Endodermal cell (in vitro differentiated cells): ENCODE measurements around the gene DBH. TPM values are rescaled to one million over a fixed set of nuclear protein-coding genes. Genes with fewer than 3 reads are reported as not detected.
"Not testable (repeated sequence)": the region's sequence is repeated elsewhere in the genome, so short reads cannot be mapped to it uniquely, and the experiment has no call there.

Experiments
- DNase-seq: peaks from one replicate; pipeline ENCODE4 v3.0.0-alpha.2; 2017
- H3K27ac ChIP-seq: 2 replicates; pipeline ENCODE4 v1.5.1; 2013; ENCODE audit warnings: mild to moderate bottlenecking, low read depth, low read length, moderate library complexity
- H3K27me3 ChIP-seq: 2 replicates; pipeline ENCODE4 v1.6.1; 2013; ENCODE audit warnings: mild to moderate bottlenecking, low read length, moderate library complexity; ENCODE audit not compliant: insufficient read depth, control insufficient read depth, poor library complexity, severe bottlenecking
- H3K36me3 ChIP-seq: 2 replicates; pipeline ENCODE4 v1.7.0; 2013; ENCODE audit warnings: mild to moderate bottlenecking, low read length, moderate library complexity; ENCODE audit not compliant: control insufficient read depth, insufficient read depth
- H3K4me1 ChIP-seq: one replicate; pipeline ENCODE4 v1.7.0; 2013; ENCODE audit warnings: low read length; ENCODE audit not compliant: control insufficient read depth, insufficient read depth
- H3K4me3 ChIP-seq: 2 replicates; pipeline ENCODE4 v1.5.1; 2013; ENCODE audit warnings: mild to moderate bottlenecking, low read length, moderate library complexity
- H3K9ac ChIP-seq: 2 replicates; pipeline ENCODE4 v1.6.1; 2013; ENCODE audit warnings: mild to moderate bottlenecking, low read length, moderate library complexity; ENCODE audit not compliant: poor library complexity, severe bottlenecking; ENCODE audit errors: extremely low read depth
- H3K9me3 ChIP-seq: 2 replicates; pipeline ENCODE4 v1.6.1; 2013; ENCODE audit warnings: mild to moderate bottlenecking, low read length, moderate library complexity; ENCODE audit not compliant: control insufficient read depth
- H3K27ac Mint-ChIP-seq: 2 replicates; pipeline ENCODE4 v1.8.0; 2020; ENCODE audit warnings: mixed read lengths
- H3K27me3 Mint-ChIP-seq: 2 replicates; pipeline ENCODE4 v1.8.0; 2021; ENCODE audit warnings: mild to moderate bottlenecking, mixed read lengths; ENCODE audit not compliant: insufficient read depth
- H3K36me3 Mint-ChIP-seq: 2 replicates; pipeline ENCODE4 v1.8.0; 2020; ENCODE audit warnings: low read depth, mixed read lengths
- H3K4me1 Mint-ChIP-seq: 2 replicates; pipeline ENCODE4 v1.8.0; 2020; ENCODE audit warnings: mixed read lengths
- H3K4me3 Mint-ChIP-seq: 2 replicates; pipeline ENCODE4 v1.8.0; 2020; ENCODE audit warnings: mild to moderate bottlenecking, moderate library complexity, mixed read lengths
- H3K9me3 Mint-ChIP-seq: 2 replicates; pipeline ENCODE4 v1.8.0; 2020; ENCODE audit warnings: mild to moderate bottlenecking, mixed read lengths
- WGBS, 2 experiments: methylation state at CpG; one replicate each; pipeline versions ENCODE4 v1.1.5 to v1.1.7; 2013; ENCODE audit warnings: missing lambda C conversion rate in 2 of 2, mixed read lengths in 1 of 2; ENCODE audit not compliant: insufficient coverage in 1 of 2, insufficient read length in 1 of 2; 5-methylcytosine and 5-hydroxymethylcytosine counted together
- total RNA-seq, 2 donors: library from RNA; stranded (reverse); fragmentation: NEBNext Ultra II Directional in 1 of 2; extraction: Animal tissue kit (Norgen Biotek cat#: 25700) in 1 of 2; gene quantifications; 2 replicates in 1 of 2; 3 replicates in 1 of 2; pipeline ENCODE4 v1.2.1, GENCODE V29; 2021
- TF ChIP-seq, protein P1 (sequence below): fragments of 200-600 bp; sonication (generic); conservative IDR thresholded peaks from 2 replicates; pipeline ENCODE4 v1.5.0; 2021; ENCODE audit warnings: antibody characterized with exemption, mild to moderate bottlenecking

Gene DBH
- total RNA-seq, 2 donors from 2014 or later = not detected

DNA sequence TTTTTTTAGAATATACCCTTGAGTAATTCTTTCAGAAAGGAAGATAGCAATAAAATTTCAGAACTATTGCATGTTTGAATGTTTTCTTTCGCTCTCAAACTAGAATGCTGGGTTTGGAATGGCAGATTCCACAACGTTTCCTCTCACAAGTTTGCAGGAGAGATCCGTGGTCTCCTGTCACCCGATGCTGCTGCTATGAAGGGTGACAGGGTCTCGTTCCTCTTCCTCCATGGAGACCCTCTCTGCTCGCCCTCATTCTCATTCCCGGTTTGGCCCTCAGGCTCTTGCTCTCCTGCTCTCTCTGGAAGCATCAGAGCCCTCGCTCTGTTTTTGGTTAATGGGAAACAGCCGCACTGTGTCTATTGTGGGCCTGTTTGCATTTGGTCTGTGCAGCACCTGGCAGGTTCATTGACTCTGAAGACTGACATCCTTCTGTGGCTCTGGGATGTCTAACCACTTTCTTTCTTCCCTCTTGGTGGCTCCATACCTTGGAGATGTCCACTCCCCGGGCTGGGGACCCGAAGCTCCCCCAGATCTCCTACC, 14.4 kb upstream of the DBH start:
- no peaks in the 10 kb centered on the region for H3K4me1 Mint-ChIP-seq

GRCh38 chr9:133622555-133622954, 13.6 kb upstream of the DBH start:
- Histone ChIP-seq H3K9ac (no peak overlapping the region), H3K36me3 (no peaks in the 10 kb centered on the region), H3K9me3 (no peaks in the 10 kb centered on the region), H3K27ac (no peak overlapping the region), H3K4me3 (no peak overlapping the region), H3K27me3 (no peaks in the 10 kb centered on the region), H3K4me1 (no peaks in the 10 kb centered on the region)
- DNase-seq = no peak
- Mint-ChIP-seq H3K9me3 (peaks cover 30% of the 10 kb centered on the region), H3K36me3 (no peaks in the 10 kb centered on the region), H3K27ac (no peak overlapping the region), H3K4me1 (no peaks in the 10 kb centered on the region), H3K4me3 (no peak overlapping the region), H3K27me3 (peaks cover 7% of the 10 kb centered on the region)
- TF ChIP-seq, protein P1, sequence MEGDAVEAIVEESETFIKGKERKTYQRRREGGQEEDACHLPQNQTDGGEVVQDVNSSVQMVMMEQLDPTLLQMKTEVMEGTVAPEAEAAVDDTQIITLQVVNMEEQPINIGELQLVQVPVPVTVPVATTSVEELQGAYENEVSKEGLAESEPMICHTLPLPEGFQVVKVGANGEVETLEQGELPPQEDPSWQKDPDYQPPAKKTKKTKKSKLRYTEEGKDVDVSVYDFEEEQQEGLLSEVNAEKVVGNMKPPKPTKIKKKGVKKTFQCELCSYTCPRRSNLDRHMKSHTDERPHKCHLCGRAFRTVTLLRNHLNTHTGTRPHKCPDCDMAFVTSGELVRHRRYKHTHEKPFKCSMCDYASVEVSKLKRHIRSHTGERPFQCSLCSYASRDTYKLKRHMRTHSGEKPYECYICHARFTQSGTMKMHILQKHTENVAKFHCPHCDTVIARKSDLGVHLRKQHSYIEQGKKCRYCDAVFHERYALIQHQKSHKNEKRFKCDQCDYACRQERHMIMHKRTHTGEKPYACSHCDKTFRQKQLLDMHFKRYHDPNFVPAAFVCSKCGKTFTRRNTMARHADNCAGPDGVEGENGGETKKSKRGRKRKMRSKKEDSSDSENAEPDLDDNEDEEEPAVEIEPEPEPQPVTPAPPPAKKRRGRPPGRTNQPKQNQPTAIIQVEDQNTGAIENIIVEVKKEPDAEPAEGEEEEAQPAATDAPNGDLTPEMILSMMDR = no peak
- WGBS, 2 experiments = 64 to 82% methylated on average over 3 to 4 of the region's 5 CpGs

More for the DNA sequence above, 14.4 kb upstream of the DBH start:
- H3K36me3 Mint-ChIP-seq = no peaks in the 10 kb centered on the region
- no peaks in the 10 kb centered on the region for H3K36me3 ChIP-seq
- no peak overlapping the region for H3K27ac Mint-ChIP-seq
- no peaks in the 10 kb centered on the region for H3K9me3 ChIP-seq
- TF ChIP-seq, protein P1 = no peak
- H3K4me3 Mint-ChIP-seq = no peak overlapping the region
- peaks cover 24% of the 10 kb centered on the region for H3K9me3 Mint-ChIP-seq
- H3K27ac ChIP-seq = no peak overlapping the region
- 86 to 91% methylated on average over 11 of the region's 11 CpGs for WGBS, 2 experiments
- no peak overlapping the region for H3K4me3 ChIP-seq
- H3K27me3 Mint-ChIP-seq = peaks cover 7% of the 10 kb centered on the region
- H3K4me1 ChIP-seq = no peaks in the 10 kb centered on the region
- H3K9ac ChIP-seq = no peak overlapping the region
- DNase-seq = no peak
- H3K27me3 ChIP-seq = no peaks in the 10 kb centered on the region

- H3K36me3 Mint-ChIP-seq, H3K9me3 ChIP-seq, H3K27ac ChIP-seq, H3K4me1 Mint-ChIP-seq, H3K36me3 ChIP-seq, H3K27me3 Mint-ChIP-seq, H3K4me3 ChIP-seq, H3K9ac ChIP-seq, H3K4me3 Mint-ChIP-seq, DNase-seq, H3K4me1 ChIP-seq, H3K27ac Mint-ChIP-seq, H3K27me3 ChIP-seq: not testable (repeated sequence)
- H3K9me3 Mint-ChIP-seq = peaks cover 30% of the 10 kb centered on the region
Measured at GRCh38 chr9:133626008-133626407, 10.2 kb upstream of the DBH start.

- Histone ChIP-seq H3K9me3 (no peaks in the 10 kb centered on the region), H3K27ac (no peak overlapping the region), H3K36me3 (no peaks in the 10 kb centered on the region), H3K9ac (no peak overlapping the region), H3K4me1 (no peaks in the 10 kb centered on the region), H3K4me3 (no peak overlapping the region), H3K27me3 (no peaks in the 10 kb centered on the region)
- no peak for DNase-seq
- 67 to 77% methylated on average over 1 to 3 of the region's 3 CpGs for WGBS, 2 experiments
- Mint-ChIP-seq H3K27ac (no peak overlapping the region), H3K4me3 (no peak overlapping the region), H3K9me3 (peaks cover 30% of the 10 kb centered on the region), H3K36me3 (no peaks in the 10 kb centered on the region), H3K27me3 (peaks cover 2% of the 10 kb centered on the region), H3K4me1 (no peaks in the 10 kb centered on the region)
- TF ChIP-seq, protein P1 = no peak
Measured at GRCh38 chr9:133627341-133627740, 8.8 kb upstream of the DBH start.
